IMR-90 (cell line): ENCODE measurements around the gene NOS1AP. TPM values are rescaled to one million over a fixed set of nuclear protein-coding genes. Genes with fewer than 3 reads are reported as not detected.

Experiments
- ATAC-seq: fragments of 200-7000 bp; cut with Tn5 transposase; 2 replicates; pipeline ENCODE4 v1.9.1; 2020; ENCODE audit warnings: low read depth, mild to moderate bottlenecking, moderate library complexity
- BruUV-seq: library from RNA; stranded (reverse); fragments of 400-500 nt; replicated peaks from 2 replicates; lab custom pipeline; 2021; lab: Mats Ljungman, UMichigan
- CTCF ChIA-PET: fragments of 300-600 bp; formaldehyde crosslinking; extraction: SDS; loops from one replicate; lab custom pipeline; 2021; ENCODE audit warnings: antibody characterized with exemption; lab: Yijun Ruan, JAX
- POLR2A ChIA-PET: fragments of 300-600 bp; sonication (Branson Sonifier 250); formaldehyde crosslinking; loops from one replicate; lab custom pipeline; 2022; ENCODE audit warnings: antibody characterized with exemption; ENCODE audit not compliant: unreplicated experiment; lab: Charles Lee
- DNase-seq: peaks from one replicate; pipeline ENCODE4 v3.0.0; 2013
- H2AFZ ChIP-seq: replicated peaks from 2 replicates; pipeline ENCODE3; 2013; ENCODE audit warnings: low read length, mild to moderate bottlenecking; ENCODE audit not compliant: poor library complexity
- H2AK5ac ChIP-seq: 2 replicates; pipeline ENCODE4 v1.6.1; 2013; ENCODE audit warnings: low read depth, low read length, inconsistent platforms
- H2AK9ac ChIP-seq: replicated peaks from 2 replicates; pipeline ENCODE3; 2013; ENCODE audit warnings: mild to moderate bottlenecking, low read depth, low read length, moderate library complexity; ENCODE audit not compliant: poor library complexity
- H2BK120ac ChIP-seq: 2 replicates; pipeline ENCODE4 v1.6.1; 2013; ENCODE audit warnings: low read depth, low read length, inconsistent platforms
- H2BK15ac ChIP-seq: 3 replicates; pipeline ENCODE4 v1.6.1; 2013; ENCODE audit warnings: low read depth, low read length, inconsistent platforms
- H2BK20ac ChIP-seq: 2 replicates; pipeline ENCODE4 v1.6.1; 2013; ENCODE audit warnings: low read depth, mild to moderate bottlenecking, inconsistent platforms, low read length, moderate library complexity
- H2BK5ac ChIP-seq: 2 replicates; pipeline ENCODE4 v1.6.1; 2013; ENCODE audit warnings: mild to moderate bottlenecking, low read depth, low read length, inconsistent platforms; ENCODE audit not compliant: poor library complexity, severe bottlenecking
- H3K14ac ChIP-seq: replicated peaks from 2 replicates; pipeline ENCODE4 v1.6.1; 2013; ENCODE audit warnings: low read depth, low read length, inconsistent platforms
- H3K18ac ChIP-seq: 2 replicates; pipeline ENCODE4 v1.6.1; 2013; ENCODE audit warnings: low read depth, low read length, control low read depth
- H3K23ac ChIP-seq: 2 replicates; pipeline ENCODE4 v1.6.1; 2013; ENCODE audit warnings: low read depth, low read length, inconsistent platforms
- H3K27ac ChIP-seq: 2 replicates; pipeline ENCODE4 v1.5.1; 2013; ENCODE audit warnings: mild to moderate bottlenecking, control low read depth, low read length; ENCODE audit not compliant: insufficient read depth
- H3K27me3 ChIP-seq: 2 replicates; pipeline ENCODE4 v1.6.1; 2013; ENCODE audit warnings: low read length; ENCODE audit not compliant: control insufficient read depth, insufficient read depth
- H3K36me3 ChIP-seq: 2 replicates; pipeline ENCODE4 v1.6.1; 2013; ENCODE audit warnings: low read length, mixed read lengths; ENCODE audit not compliant: control insufficient read depth, insufficient read depth
- H3K4ac ChIP-seq: 2 replicates; pipeline ENCODE4 v1.6.1; 2013; ENCODE audit warnings: low read depth, low read length, inconsistent platforms
- H3K4me1 ChIP-seq: 2 replicates; pipeline ENCODE4 v1.6.1; 2013; ENCODE audit warnings: low read length, mixed read lengths; ENCODE audit not compliant: control insufficient read depth, insufficient read depth
- H3K4me2 ChIP-seq: 2 replicates; pipeline ENCODE4 v1.6.1; 2013; ENCODE audit warnings: low read depth, mild to moderate bottlenecking, control low read depth, low read length, moderate library complexity
- H3K4me3 ChIP-seq: 2 replicates; pipeline ENCODE4 v1.5.1; 2013; ENCODE audit warnings: low read depth, mild to moderate bottlenecking, control low read depth, low read length, moderate library complexity; ENCODE audit not compliant: insufficient read depth
- H3K56ac ChIP-seq: 2 replicates; pipeline ENCODE4 v1.6.1; 2013; ENCODE audit warnings: low read length, inconsistent platforms; ENCODE audit not compliant: insufficient read depth; ENCODE audit errors: extremely low read depth
- H3K79me1 ChIP-seq, 2 experiments: 2 replicates each; pipeline ENCODE4 v1.6.1; 2013; ENCODE audit warnings: low read length in 2 of 2, inconsistent platforms in 1 of 2, low read depth in 1 of 2
- H3K9ac ChIP-seq: 2 replicates; pipeline ENCODE4 v1.6.1; 2013; ENCODE audit warnings: low read depth, low read length, control low read depth
- H3K9me1 ChIP-seq: 2 replicates; pipeline ENCODE4 v1.6.1; 2013; ENCODE audit warnings: low read length, inconsistent platforms; ENCODE audit not compliant: insufficient read depth
- H3K9me3 ChIP-seq: 2 replicates; pipeline ENCODE4 v1.6.1; 2013; ENCODE audit warnings: low read length; ENCODE audit not compliant: control insufficient read depth, insufficient read depth
- H4K20me1 ChIP-seq: 2 replicates; pipeline ENCODE4 v1.6.1; 2013; ENCODE audit warnings: low read length, inconsistent platforms; ENCODE audit not compliant: insufficient read depth
- H4K5ac ChIP-seq: 2 replicates; pipeline ENCODE4 v1.6.1; 2013; ENCODE audit warnings: mild to moderate bottlenecking, low read depth, low read length, control low read depth
- H4K8ac ChIP-seq, 2 experiments: 2 replicates each; pipeline ENCODE4 v1.6.1; 2013; ENCODE audit warnings: low read depth in 2 of 2, low read length in 2 of 2, control low read depth in 1 of 2, inconsistent platforms in 1 of 2
- H4K91ac ChIP-seq: 2 replicates; pipeline ENCODE4 v1.6.1; 2013; ENCODE audit warnings: low read depth, low read length, inconsistent platforms; ENCODE audit not compliant: insufficient read depth
- CEBPB ChIP-seq: IDR thresholded peaks from 2 replicates; pipeline ENCODE4 v1.6.1; 2012; ENCODE audit warnings: low read depth, low read length, improper control_type of control experiment
- CHD1 ChIP-seq: IDR thresholded peaks from 2 replicates; pipeline ENCODE4 v1.6.1; 2012; ENCODE audit warnings: low read depth, low read length, improper control_type of control experiment
- MAFK ChIP-seq: IDR thresholded peaks from 2 replicates; pipeline ENCODE4 v1.6.1; 2012; ENCODE audit warnings: low read depth, low read length, improper control_type of control experiment
- MAZ ChIP-seq: IDR thresholded peaks from 2 replicates; pipeline ENCODE4 v1.6.1; 2012; ENCODE audit warnings: low read depth, mild to moderate bottlenecking, low read length, improper control_type of control experiment, moderate library complexity, borderline replicate concordance
- MXI1 ChIP-seq: IDR thresholded peaks from 2 replicates; pipeline ENCODE4 v1.6.1; 2012; ENCODE audit warnings: low read depth, mild to moderate bottlenecking, low read length, moderate library complexity, borderline replicate concordance
- POLR2A ChIP-seq: IDR thresholded peaks from 2 replicates; pipeline ENCODE4 v1.6.1; 2012; ENCODE audit warnings: mild to moderate bottlenecking, low read depth, low read length
- RAD21 ChIP-seq: IDR thresholded peaks from 2 replicates; pipeline ENCODE4 v1.6.1; 2012; ENCODE audit warnings: low read length, improper control_type of control experiment
- RFX5 ChIP-seq: IDR thresholded peaks from 2 replicates; pipeline ENCODE4 v1.8.0; 2012; ENCODE audit warnings: low read depth, mild to moderate bottlenecking, low read length, moderate library complexity
- SMC3 ChIP-seq: fragments of 150-350 bp; IDR thresholded peaks from 2 replicates; pipeline ENCODE4 v1.6.1; 2016; ENCODE audit warnings: low read depth, mild to moderate bottlenecking, antibody characterized with exemption, low read length, moderate library complexity
- WGBS, 2 experiments: methylation state at CpG; one replicate each; pipeline versions ENCODE4 v1.1.5 to v1.1.7; 2013; ENCODE audit warnings: missing lambda C conversion rate in 2 of 2; ENCODE audit not compliant: insufficient read length in 1 of 2; ENCODE audit errors: extremely low coverage in 2 of 2; 5-methylcytosine and 5-hydroxymethylcytosine counted together
- dilution Hi-C: fragments of 300-500 bp; cut with HindIII; formaldehyde crosslinking; loops from one replicate; pipeline ENCODE4 v1.14.3; 2018; ENCODE audit warnings: low sequenced_read_pairs; ENCODE audit not compliant: unreplicated experiment
- in situ Hi-C: fragments of 300-500 bp; cut with MboI; formaldehyde crosslinking; loops from 3 replicates; pipeline ENCODE4 v1.14.3; 2019; ENCODE audit warnings: low sequenced_read_pairs, inconsistent platforms, mixed read lengths
- intact Hi-C: fragments of 100-400 bp; cut with micrococcal nuclease; formaldehyde crosslinking; loops from 2 replicates; pipeline ENCODE4 v1.10.0; 2022
- polyA plus RNA-seq, 3 experiments: library from polyadenylated mRNA; depleted of rRNA; stranded (reverse); fragments of >200 nt; gene quantifications; 2 replicates each; pipeline ENCODE4 v1.2.3, GENCODE V29; 2012; ENCODE audit warnings: low replicate concordance in 1 of 3
- total RNA-seq: library from RNA; depleted of rRNA; stranded (reverse); fragments of >200 nt; gene quantifications from 2 replicates; pipeline ENCODE4 v1.2.3, GENCODE V29; 2012
- TF ChIP-seq, protein P1 (sequence below): conservative IDR thresholded peaks from 2 replicates; pipeline ENCODE4 v1.5.1; 2012; ENCODE audit warnings: mild to moderate bottlenecking, low read depth, low read length, improper control_type of control experiment
- TF ChIP-seq, protein P2 (sequence below): fragments of 150-350 bp; IDR thresholded peaks from 2 replicates; pipeline ENCODE4 v1.6.1; 2016; ENCODE audit warnings: low read depth, mild to moderate bottlenecking, low read length, moderate library complexity, borderline replicate concordance

The NOS1AP gene
- total and polyA plus RNA-seq, 2 of the 4 experiments (the other 2 are of a cell fraction): 0.18 to 0.19 TPM

DNA sequence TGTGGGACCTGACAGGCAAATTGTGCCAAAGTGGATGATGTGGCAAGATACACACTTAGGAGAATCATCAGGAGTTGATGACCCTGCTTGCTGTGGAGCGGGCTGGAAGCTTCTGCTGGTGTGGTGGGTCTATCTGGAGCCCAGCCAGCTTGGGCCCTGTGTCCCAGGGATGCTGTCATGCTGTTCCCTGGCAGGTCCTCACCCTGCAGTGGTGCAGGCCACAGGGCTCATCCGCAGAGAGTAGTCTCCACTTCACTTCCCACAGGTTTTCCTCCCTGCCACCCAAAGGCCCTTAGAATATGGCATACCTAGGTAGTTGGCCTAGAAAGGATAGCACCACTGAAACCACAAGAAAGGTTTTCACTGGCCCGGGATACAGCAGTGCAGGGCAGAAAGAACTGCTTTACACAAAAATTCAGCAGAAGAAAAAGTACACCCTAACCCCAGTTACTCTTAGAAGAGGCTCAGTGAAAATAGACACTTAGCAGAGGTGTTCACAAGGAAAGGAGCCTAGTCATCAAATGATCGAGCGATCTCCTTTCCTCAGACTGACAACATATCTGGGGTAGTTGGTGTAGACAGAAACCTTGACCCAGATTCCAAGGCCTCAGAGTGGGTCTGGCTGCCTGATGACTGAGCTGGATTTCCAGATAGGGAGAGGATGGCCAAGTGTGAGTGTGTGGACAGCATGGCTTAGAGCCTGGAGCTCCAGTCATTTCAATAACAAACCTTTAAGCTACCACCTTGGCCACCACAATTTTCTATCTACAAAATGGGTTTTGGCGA lies 310.8 kb downstream of the NOS1AP start (continued):
- TF ChIP-seq, protein P1, sequence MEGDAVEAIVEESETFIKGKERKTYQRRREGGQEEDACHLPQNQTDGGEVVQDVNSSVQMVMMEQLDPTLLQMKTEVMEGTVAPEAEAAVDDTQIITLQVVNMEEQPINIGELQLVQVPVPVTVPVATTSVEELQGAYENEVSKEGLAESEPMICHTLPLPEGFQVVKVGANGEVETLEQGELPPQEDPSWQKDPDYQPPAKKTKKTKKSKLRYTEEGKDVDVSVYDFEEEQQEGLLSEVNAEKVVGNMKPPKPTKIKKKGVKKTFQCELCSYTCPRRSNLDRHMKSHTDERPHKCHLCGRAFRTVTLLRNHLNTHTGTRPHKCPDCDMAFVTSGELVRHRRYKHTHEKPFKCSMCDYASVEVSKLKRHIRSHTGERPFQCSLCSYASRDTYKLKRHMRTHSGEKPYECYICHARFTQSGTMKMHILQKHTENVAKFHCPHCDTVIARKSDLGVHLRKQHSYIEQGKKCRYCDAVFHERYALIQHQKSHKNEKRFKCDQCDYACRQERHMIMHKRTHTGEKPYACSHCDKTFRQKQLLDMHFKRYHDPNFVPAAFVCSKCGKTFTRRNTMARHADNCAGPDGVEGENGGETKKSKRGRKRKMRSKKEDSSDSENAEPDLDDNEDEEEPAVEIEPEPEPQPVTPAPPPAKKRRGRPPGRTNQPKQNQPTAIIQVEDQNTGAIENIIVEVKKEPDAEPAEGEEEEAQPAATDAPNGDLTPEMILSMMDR: no peak

DNA sequence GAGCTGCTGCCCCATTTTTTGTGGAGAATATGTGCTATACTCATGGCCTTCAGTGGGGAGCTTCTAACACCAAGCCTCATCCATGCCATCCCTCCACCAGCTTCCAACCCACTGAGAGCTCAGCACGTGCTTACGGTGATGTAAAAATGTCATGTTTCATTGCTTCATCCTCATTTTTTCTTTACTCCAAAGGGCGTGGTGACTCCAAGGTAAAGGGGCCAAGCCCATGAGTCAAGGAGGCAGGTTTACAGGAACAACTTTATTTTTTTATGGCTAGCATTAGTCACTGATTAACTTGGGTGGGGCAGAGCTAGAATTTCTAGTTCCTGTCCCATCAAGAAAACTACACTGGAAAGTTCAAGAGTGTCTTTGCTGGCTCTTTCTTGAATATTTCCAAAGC lies 311.9 kb downstream of the NOS1AP start, which contains the start of gene C1orf226:
Gene C1orf226 (plus strand): TSS at position 346 of the 400 bp plus-strand sequence. CDS start 174 bp downstream, outside the sequence.
- H3K9me3 ChIP-seq: no peaks in the 10 kb centered on the region
- no peak within 1 kb of the TSS for H2AK5ac ChIP-seq
- in situ Hi-C loops: loop anchor here (25.0 kb wide), 1 partner anchor 594 kb away; no protein-coding TSS in a partner anchor
- no peak within 1 kb of the TSS for H2AK9ac ChIP-seq
- no peak within 1 kb of the TSS for H2BK120ac ChIP-seq
- no peak within 1 kb of the TSS for H3K4me2 ChIP-seq
- dilution Hi-C loops: no loop called here
- no peak within 1 kb of the TSS for H3K18ac ChIP-seq
- no peaks in the 10 kb centered on the region for H3K9me1 ChIP-seq
- DNase-seq (no peak), ATAC-seq (no peak)
- H3K4me3 ChIP-seq: no peak within 1 kb of the TSS
- POLR2A ChIA-PET: no interaction called here
- no peak within 1 kb of the TSS for H3K14ac ChIP-seq
- no peak within 1 kb of the TSS for H2AFZ ChIP-seq
- H3K79me1 ChIP-seq: no peaks in the 10 kb centered on the region
- H3K4ac ChIP-seq: no peak within 1 kb of the TSS
- no peaks in the 10 kb centered on the region for H3K4me1 ChIP-seq
- BruUV-seq: no TSS peak
- no peak within 1 kb of the TSS for H4K8ac ChIP-seq
- no peak within 1 kb of the TSS for H2BK5ac ChIP-seq
- no peak within 1 kb of the TSS for H4K91ac ChIP-seq
- no peaks in the 10 kb centered on the region for H4K20me1 ChIP-seq
- intact Hi-C loops: no loop called here
- no peak within 1 kb of the TSS for H3K27ac ChIP-seq
- no peak within 1 kb of the TSS for H2BK15ac ChIP-seq
- H3K23ac ChIP-seq: no peak within 1 kb of the TSS
- no peak within 1 kb of the TSS for H3K56ac ChIP-seq
- CTCF ChIA-PET: interaction anchor here (1.4 kb wide), 1 partner anchor 24 kb away, joined by 6 read pairs; no protein-coding TSS in a partner anchor
- no peaks in the 10 kb centered on the region for H3K36me3 ChIP-seq
- H4K5ac ChIP-seq: no peak within 1 kb of the TSS
- no peak within 1 kb of the TSS for H2BK20ac ChIP-seq
- no peak within 1 kb of the TSS for H3K9ac ChIP-seq
- WGBS, 2 experiments: no CpG with 5 or more reads among the region's 3 CpGs
- peaks cover 29% of the 10 kb centered on the region for H3K27me3 ChIP-seq
- TF ChIP-seq POLR2A: no peak
- no peak for TF ChIP-seq RAD21
- TF ChIP-seq CHD1: no peak
- TF ChIP-seq, protein P1: no peak
- TF ChIP-seq MAFK: no peak
- no peak for TF ChIP-seq MXI1
- TF ChIP-seq CEBPB: no peak
- no peak for TF ChIP-seq RFX5
- no peak for TF ChIP-seq SMC3
- no peak for TF ChIP-seq MAZ
- TF ChIP-seq, protein P2, sequence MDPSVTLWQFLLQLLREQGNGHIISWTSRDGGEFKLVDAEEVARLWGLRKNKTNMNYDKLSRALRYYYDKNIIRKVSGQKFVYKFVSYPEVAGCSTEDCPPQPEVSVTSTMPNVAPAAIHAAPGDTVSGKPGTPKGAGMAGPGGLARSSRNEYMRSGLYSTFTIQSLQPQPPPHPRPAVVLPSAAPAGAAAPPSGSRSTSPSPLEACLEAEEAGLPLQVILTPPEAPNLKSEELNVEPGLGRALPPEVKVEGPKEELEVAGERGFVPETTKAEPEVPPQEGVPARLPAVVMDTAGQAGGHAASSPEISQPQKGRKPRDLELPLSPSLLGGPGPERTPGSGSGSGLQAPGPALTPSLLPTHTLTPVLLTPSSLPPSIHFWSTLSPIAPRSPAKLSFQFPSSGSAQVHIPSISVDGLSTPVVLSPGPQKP: no peak
